Measurements from ENCODE around the gene CCDC3.

GRCh38 chr10:12984165-12984747, 17.3 kb downstream of the CCDC3 start:
- TF ChIP-seq CTCF (IDR thresholded peaks at IDR 0.05) (no peak), POLR2A (IDR thresholded peaks at IDR 0.05) (no peak)
